GM15510 (cell line): ENCODE results near the gene CALY.

Source experiments
- POLR2A ChIP-seq: IDR thresholded peaks from 3 replicates; pipeline ENCODE4 v1.6.1; 2011; ENCODE audit warnings: borderline replicate concordance; ENCODE audit not compliant: insufficient read length; ENCODE audit errors: extremely low read depth

The CALY gene

GRCh38 chr10:133298466-133298865 is 38.2 kb downstream of the CALY start:
- no peak for TF ChIP-seq POLR2A

- TF ChIP-seq POLR2A, result no peak
Measured at GRCh38 chr10:133297504-133297903, 39.2 kb downstream of the CALY start.

- no peak for TF ChIP-seq POLR2A
Measured at GRCh38 chr10:133295426-133296320, 41.0 kb downstream of the CALY start.

- no peak for TF ChIP-seq POLR2A
Measured at GRCh38 chr10:133294189-133294588, 42.5 kb downstream of the CALY start.

- TF ChIP-seq POLR2A, result no peak
Measured at GRCh38 chr10:133293810-133294119, 42.9 kb downstream of the CALY start.

GRCh38 chr10:133292919-133293809 is 43.5 kb downstream of the CALY start:
- no peak for TF ChIP-seq POLR2A

GRCh38 chr10:133289761-133290160 is 46.9 kb downstream of the CALY start:
- TF ChIP-seq POLR2A, result no peak

- no peak for TF ChIP-seq POLR2A
Measured at GRCh38 chr10:133287832-133288500, 48.7 kb downstream of the CALY start.

- no peak for TF ChIP-seq POLR2A
Measured at GRCh38 chr10:133286366-133286765, 50.3 kb downstream of the CALY start.

- TF ChIP-seq POLR2A, result no peak
Measured at GRCh38 chr10:133285217-133285616, 51.5 kb downstream of the CALY start.

- no peak for TF ChIP-seq POLR2A
Measured at GRCh38 chr10:133283931-133284330, 52.8 kb downstream of the CALY start.

- TF ChIP-seq POLR2A, result no peak
Measured at GRCh38 chr10:133282846-133283390, 53.8 kb downstream of the CALY start.

- TF ChIP-seq POLR2A, result no peak
Measured at GRCh38 chr10:133281628-133282372, 54.9 kb downstream of the CALY start.

GRCh38 chr10:133281084-133281483 is 55.6 kb downstream of the CALY start:
- TF ChIP-seq POLR2A, result no peak
